Transverse colon (tissue), 4 donors: Measurements from ENCODE around the gene C2CD4C. TPM values are rescaled to one million over a fixed set of nuclear protein-coding genes. Genes with fewer than 3 reads are reported as not detected.

Experiments
- DNase-seq: peaks from one replicate; pipeline ENCODE4 v3.0.0-alpha.2; 2019
- H3K27ac ChIP-seq, 4 donors: fragments of 200-600 bp; sonication (generic); 2 replicates each; pipeline ENCODE4 v1.5.1; 2016 to 2018; ENCODE audit warnings: inconsistent platforms in 4 of 4
- H3K27me3 ChIP-seq: fragments of 200-600 bp; sonication (generic); 2 replicates; pipeline ENCODE4 v1.5.1; 2017; ENCODE audit warnings: inconsistent platforms
- H3K36me3 ChIP-seq, 4 donors: fragments of 200-600 bp; sonication (generic); 2 replicates each; pipeline ENCODE4 v1.5.1; 2017 to 2019; ENCODE audit warnings: inconsistent platforms in 4 of 4
- H3K4me1 ChIP-seq, 4 donors: fragments of 200-600 bp; sonication (generic); 2 replicates each; pipeline ENCODE4 v1.5.1; 2017 to 2020; ENCODE audit warnings: inconsistent platforms in 4 of 4
- H3K4me3 ChIP-seq, 4 donors: fragments of 200-600 bp; sonication (generic); 1 replicate in 1 of 4; 2 replicates in 3 of 4; pipeline versions ENCODE4 v1.5.1 to v1.6.1; 2017 to 2019; ENCODE audit warnings: inconsistent platforms in 4 of 4
- H3K9me3 ChIP-seq, 2 donors: fragments of 200-600 bp; sonication (generic); 2 replicates each; pipeline ENCODE4 v1.5.1; 2017 to 2019; ENCODE audit warnings: inconsistent platforms in 2 of 2
- CTCF ChIP-seq, 5 experiments: fragments of 200-600 bp in 3 of 5; fragments of 450-650 bp in 2 of 5; sonication (generic) in 3 of 5; IDR thresholded peaks; 1 replicate in 2 of 5; 2 replicates in 3 of 5; pipeline ENCODE4 v1.5.1; 2016 to 2017; ENCODE audit warnings: antibody characterized with exemption in 5 of 5, inconsistent platforms in 3 of 5, mild to moderate bottlenecking in 2 of 5, moderate library complexity in 1 of 5
- EP300 ChIP-seq: sonication (generic); formaldehyde crosslinking; IDR thresholded peaks from one replicate; pipeline ENCODE4 v1.6.1; 2017; ENCODE audit warnings: antibody characterized with exemption, low read depth
- POLR2A ChIP-seq: fragments of 450-650 bp; IDR thresholded peaks from one replicate; pipeline ENCODE4 v1.6.1; 2016; ENCODE audit warnings: antibody characterized with exemption, mild to moderate bottlenecking, moderate library complexity
- POLR2AphosphoS5 ChIP-seq, 3 donors: sonication (generic); formaldehyde crosslinking; IDR thresholded peaks; one replicate each; pipeline ENCODE4 v1.6.1; 2016; ENCODE audit warnings: antibody characterized with exemption in 3 of 3
- WGBS, 2 donors: methylation state at CpG; one replicate each; pipeline ENCODE4 v1.1.5; 2018; ENCODE audit warnings: low coverage in 1 of 2; 5-methylcytosine and 5-hydroxymethylcytosine counted together
- in situ Hi-C, 4 donors: fragments of 200-750 bp; cut with MboI; loops; one replicate each; pipeline versions ENCODE4 v1.15.0 to v1.15.1; 2017; ENCODE audit warnings: low sequenced_read_pairs in 3 of 4, low pct_ligation_motif_present in 1 of 4, low pct_unique_long_range_greater_than_20kb in 1 of 4
- intact Hi-C: fragments of 100-400 bp; cut with DNase I; formaldehyde crosslinking; loops from one replicate; pipeline ENCODE4 v1.15.1; 2023; ENCODE audit warnings: low total_unique reads
- total RNA-seq, 4 donors: library from RNA; depleted of rRNA; stranded (reverse); fragments of >200 nt; gene quantifications; one replicate each; pipeline ENCODE4 v1.1.0, GENCODE V29; 2016

C2CD4C gene
- total RNA-seq, 4 donors from 2014 or later: 0.55 to 0.79 TPM; not detected in 2

DNA sequence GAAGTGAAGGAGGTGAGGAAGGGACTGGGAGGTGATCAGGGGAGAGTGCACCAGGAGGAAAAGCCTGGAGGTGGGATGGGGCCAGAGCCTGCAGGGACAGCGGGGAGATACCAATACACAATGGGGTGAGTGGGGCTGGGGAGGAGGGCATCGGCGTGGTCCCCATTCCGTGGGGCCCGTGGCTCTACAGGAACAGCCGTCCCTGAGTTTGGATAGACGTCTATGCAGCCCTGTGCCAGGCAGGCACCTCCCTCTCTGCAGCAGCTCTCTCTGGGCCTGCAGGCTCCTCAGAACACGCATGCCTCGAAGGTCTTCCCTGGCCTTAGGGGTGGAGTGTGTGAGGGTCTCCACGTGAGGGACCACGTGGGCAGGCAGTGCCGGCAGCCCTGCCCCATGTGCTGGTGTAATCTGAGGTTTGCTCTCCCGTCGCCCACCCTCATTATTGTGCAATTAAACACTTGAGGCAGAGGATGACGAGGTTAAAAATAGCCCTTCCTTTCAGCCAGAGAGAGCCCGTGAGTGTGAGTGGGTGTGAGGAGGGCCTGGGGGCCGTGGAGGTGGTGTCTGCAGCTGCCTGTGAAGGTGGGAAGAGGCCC, 16.5 kb downstream of the C2CD4C start:
- WGBS, 2 donors: 62% methylated on average over 17 of the region's 17 CpGs; no CpG with 5 or more reads in 1 of the 2 donors
- intact Hi-C loops: no loop called here
- peaks cover 13% of the 10 kb centered on the region for H3K27me3 ChIP-seq
- H3K9me3 ChIP-seq: no peaks in the 10 kb centered on the region
- no peaks in the 10 kb centered on the region for H3K4me1 ChIP-seq
- DNase-seq: no peak
- in situ Hi-C loops: no loop called here
- H3K36me3 ChIP-seq: no peaks in the 10 kb centered on the region
- no peak overlapping the region for H3K4me3 ChIP-seq
- no peak overlapping the region for H3K27ac ChIP-seq
- no peak for TF ChIP-seq POLR2AphosphoS5 (IDR thresholded peaks at IDR 0.05)

- Histone ChIP-seq H3K4me3 (no peak overlapping the region), H3K36me3 (no peaks in the 10 kb centered on the region), H3K27me3 (peaks cover 14% of the 10 kb centered on the region), H3K9me3 (no peaks in the 10 kb centered on the region), H3K4me1 (no peaks in the 10 kb centered on the region), H3K27ac (no peak overlapping the region)
- in situ Hi-C loops: no loop called here
- TF ChIP-seq CTCF (IDR thresholded peaks at IDR 0.05) (no peak), POLR2A (no peak), POLR2AphosphoS5 (IDR thresholded peaks at IDR 0.05) (no peak)
- WGBS, 2 donors: 71 to 87% methylated on average over 8 to 30 of the region's 30 CpGs
- no peak for DNase-seq
- intact Hi-C loops: no loop called here
Measured at GRCh38 chr19:391726-392374, 17.1 kb downstream of the C2CD4C start.

- no peak for DNase-seq
- peaks cover 15% of the 10 kb centered on the region for H3K27me3 ChIP-seq
- 77 to 82% methylated on average over 2 of the region's 2 CpGs for WGBS, 2 donors
- H3K4me3 ChIP-seq: no peak overlapping the region
- no peak overlapping the region for H3K27ac ChIP-seq
- H3K9me3 ChIP-seq: no peaks in the 10 kb centered on the region
- no peaks in the 10 kb centered on the region for H3K36me3 ChIP-seq
- intact Hi-C loops: no loop called here
- no peak for TF ChIP-seq POLR2A
- in situ Hi-C loops: no loop called here
- H3K4me1 ChIP-seq: no peaks in the 10 kb centered on the region
Measured at GRCh38 chr19:391207-391557, 17.8 kb downstream of the C2CD4C start.

- H3K27me3 ChIP-seq: peaks cover 21% of the 10 kb centered on the region
- no peak overlapping the region for H3K27ac ChIP-seq
- no peak for DNase-seq
- TF ChIP-seq CTCF (IDR thresholded peaks at IDR 0.05): no peak
- no peak for TF ChIP-seq EP300
- TF ChIP-seq POLR2A: no peak
- no peak for TF ChIP-seq POLR2AphosphoS5 (IDR thresholded peaks at IDR 0.05)
- intact Hi-C loops: no loop called here
- no peaks in the 10 kb centered on the region for H3K9me3 ChIP-seq
- in situ Hi-C loops: no loop called here
- H3K36me3 ChIP-seq: no peaks in the 10 kb centered on the region
- H3K4me1 ChIP-seq: no peaks in the 10 kb centered on the region
- H3K4me3 ChIP-seq: no peak overlapping the region
- 67 to 84% methylated on average over 2 to 22 of the region's 30 CpGs for WGBS, 2 donors
Measured at GRCh38 chr19:390386-391206, 18.4 kb downstream of the C2CD4C start.

- H3K4me1 ChIP-seq: no peaks in the 10 kb centered on the region
- DNase-seq: no peak
- H3K9me3 ChIP-seq: no peaks in the 10 kb centered on the region
- no peak for TF ChIP-seq EP300
- no peak for TF ChIP-seq POLR2A
- no peak for TF ChIP-seq POLR2AphosphoS5 (IDR thresholded peaks at IDR 0.05)
- no peak for TF ChIP-seq CTCF (IDR thresholded peaks at IDR 0.05)
- peaks cover 23% of the 10 kb centered on the region for H3K27me3 ChIP-seq
- no peak overlapping the region for H3K4me3 ChIP-seq
- no peaks in the 10 kb centered on the region for H3K36me3 ChIP-seq
- 82 to 100% methylated on average over 1 to 12 of the region's 12 CpGs for WGBS, 2 donors
- in situ Hi-C loops: no loop called here
- intact Hi-C loops: no loop called here
- H3K27ac ChIP-seq: no peak overlapping the region
Measured at GRCh38 chr19:389935-390289, 19.0 kb downstream of the C2CD4C start.
